ENCODE data around the gene KCTD14. TPM values are rescaled to one million over a fixed set of nuclear protein-coding genes. Genes with fewer than 3 reads are reported as not detected.

Gene KCTD14
- total RNA-seq, 2 experiments from 2014 or later: not detected

DNA sequence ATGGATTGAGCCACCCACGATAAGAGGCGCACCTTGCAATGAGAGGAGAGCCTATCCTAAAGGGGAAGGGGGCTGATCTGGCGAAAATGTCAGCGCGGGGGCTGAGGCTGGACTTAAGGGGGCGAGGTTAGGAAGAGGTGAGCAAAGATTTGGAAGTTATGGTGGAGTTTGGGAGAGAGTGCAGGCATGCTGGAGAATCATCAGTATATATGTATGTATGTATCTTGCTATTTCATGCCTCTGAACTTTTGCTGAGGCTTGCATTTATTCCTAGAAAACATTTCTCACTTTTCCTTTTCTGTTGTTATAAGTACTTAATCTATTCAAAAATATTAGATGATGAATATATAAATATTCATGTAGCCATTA is 23.4 kb upstream of the KCTD14 start:
- Histone ChIP-seq H3K9me2 (ENCODE audit: insufficient read depth, low read length) (no peaks in the 10 kb centered on the region), H3K27ac (ENCODE audit: low read depth, low read length, poor library complexity, severe bottlenecking) (no peak overlapping the region), H3K4me2 (ENCODE audit: low read length) (peak overlapping the region; percentile 11; the same call in 1 of the 2 replicates), H3K36me3 (ENCODE audit: insufficient read depth, low read length) (no peaks in the 10 kb centered on the region), H3K4me1 (ENCODE audit: insufficient read depth, low read length, poor library complexity, severe bottlenecking) (peaks cover 3% of the 10 kb centered on the region), H3K79me2 (ENCODE audit: insufficient read depth, low read depth, low read length) (no peaks in the 10 kb centered on the region), H2AFZ (ENCODE audit: low read length) (peak overlapping the region; percentile 96; the same call in 1 of the 2 replicates), H3K4me3 (ENCODE audit: low read depth, low read length, poor library complexity, severe bottlenecking) (no peak overlapping the region), H3K9me3 (ENCODE audit: low read length) (no peaks in the 10 kb centered on the region), H4K20me1 (ENCODE audit: insufficient read depth, low read length) (no peaks in the 10 kb centered on the region)
- no TSS peak for BruUV-seq (replicated peaks)
- intact Hi-C loops (cut with micrococcal nuclease; ENCODE audit: unreplicated experiment): loop anchor here (5.0 kb wide), 2 partner anchors 44 to 269 kb away; no protein-coding TSS in a partner anchor
- ChIA-PET CTCF (ENCODE audit: unreplicated experiment) (no interaction called here), POLR2A (no interaction called here)
- no peak for TF ChIP-seq EZH2phosphoT487 (IDR thresholded peaks at IDR 0.05; ENCODE audit: borderline replicate concordance, low read depth, low read length)
- TF ChIP-seq, protein P1, sequence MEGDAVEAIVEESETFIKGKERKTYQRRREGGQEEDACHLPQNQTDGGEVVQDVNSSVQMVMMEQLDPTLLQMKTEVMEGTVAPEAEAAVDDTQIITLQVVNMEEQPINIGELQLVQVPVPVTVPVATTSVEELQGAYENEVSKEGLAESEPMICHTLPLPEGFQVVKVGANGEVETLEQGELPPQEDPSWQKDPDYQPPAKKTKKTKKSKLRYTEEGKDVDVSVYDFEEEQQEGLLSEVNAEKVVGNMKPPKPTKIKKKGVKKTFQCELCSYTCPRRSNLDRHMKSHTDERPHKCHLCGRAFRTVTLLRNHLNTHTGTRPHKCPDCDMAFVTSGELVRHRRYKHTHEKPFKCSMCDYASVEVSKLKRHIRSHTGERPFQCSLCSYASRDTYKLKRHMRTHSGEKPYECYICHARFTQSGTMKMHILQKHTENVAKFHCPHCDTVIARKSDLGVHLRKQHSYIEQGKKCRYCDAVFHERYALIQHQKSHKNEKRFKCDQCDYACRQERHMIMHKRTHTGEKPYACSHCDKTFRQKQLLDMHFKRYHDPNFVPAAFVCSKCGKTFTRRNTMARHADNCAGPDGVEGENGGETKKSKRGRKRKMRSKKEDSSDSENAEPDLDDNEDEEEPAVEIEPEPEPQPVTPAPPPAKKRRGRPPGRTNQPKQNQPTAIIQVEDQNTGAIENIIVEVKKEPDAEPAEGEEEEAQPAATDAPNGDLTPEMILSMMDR (conservative IDR thresholded peaks at IDR 0.05; ENCODE audit: low read length): peak; percentile 63
- no peak for DNase-seq (ENCODE audit: low spot score)

DNA sequence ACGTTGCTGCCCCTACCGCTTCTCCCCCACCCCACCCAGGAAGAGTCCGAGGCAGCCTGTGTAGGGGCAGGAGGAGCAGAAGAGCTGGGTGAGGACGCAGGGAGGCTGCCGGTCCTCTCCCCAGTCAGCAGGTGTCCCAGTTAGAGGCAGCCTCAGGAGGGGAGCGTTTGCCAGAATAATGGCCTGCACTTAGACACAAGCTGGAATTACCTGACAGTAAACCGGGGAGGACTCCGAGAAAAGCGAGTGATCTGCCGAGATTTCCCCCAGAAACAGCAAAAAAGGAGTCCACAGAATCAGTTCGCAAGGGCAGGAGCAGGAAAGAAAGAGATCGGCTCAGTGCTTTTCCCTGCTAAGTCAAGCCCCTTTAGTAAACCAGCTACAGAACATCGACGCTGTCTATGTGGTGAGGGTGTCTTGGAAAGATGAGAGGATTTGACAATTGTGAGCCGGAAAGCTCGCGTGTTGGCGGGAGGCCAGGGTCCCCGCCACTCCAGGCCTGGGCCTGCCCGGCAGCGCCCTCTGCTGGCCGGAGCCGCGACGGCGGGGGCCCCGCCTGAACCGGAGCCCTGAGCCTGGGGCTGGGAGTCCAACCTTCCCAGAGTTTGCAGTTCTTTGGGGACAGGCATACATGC is 22.9 kb upstream of the KCTD14 start:
- no peak overlapping the region for H3K27ac ChIP-seq (ENCODE audit: low read depth, low read length, poor library complexity, severe bottlenecking)
- H3K4me3 ChIP-seq (ENCODE audit: low read depth, low read length, poor library complexity, severe bottlenecking): no peak overlapping the region
- CTCF ChIA-PET (ENCODE audit: unreplicated experiment): interaction anchor here (1.4 to 1.5 kb wide), 2 partner anchors 46 to 51 kb away, joined by 4 read pairs; partner anchors contain the start of gene INTS4
- no peaks in the 10 kb centered on the region for H3K9me3 ChIP-seq (ENCODE audit: low read length)
- H3K36me3 ChIP-seq (ENCODE audit: insufficient read depth, low read length): no peaks in the 10 kb centered on the region
- no peaks in the 10 kb centered on the region for H4K20me1 ChIP-seq (ENCODE audit: insufficient read depth, low read length)
- no peaks in the 10 kb centered on the region for H3K9me2 ChIP-seq (ENCODE audit: insufficient read depth, low read length)
- TF ChIP-seq, protein P1 (conservative IDR thresholded peaks at IDR 0.05; ENCODE audit: low read length): peak; percentile 99
- TF ChIP-seq EZH2phosphoT487 (IDR thresholded peaks at IDR 0.05; ENCODE audit: borderline replicate concordance, low read depth, low read length): no peak
- peak; percentile 68 for DNase-seq (ENCODE audit: low spot score)
- no peaks in the 10 kb centered on the region for H3K79me2 ChIP-seq (ENCODE audit: insufficient read depth, low read depth, low read length)
- H3K4me1 ChIP-seq (ENCODE audit: insufficient read depth, low read length, poor library complexity, severe bottlenecking): peaks cover 3% of the 10 kb centered on the region
- intact Hi-C loops (cut with micrococcal nuclease; ENCODE audit: unreplicated experiment): loop anchor here (5.0 kb wide), 2 partner anchors 44 to 269 kb away; no protein-coding TSS in a partner anchor
- no TSS peak for BruUV-seq (replicated peaks)
- H2AFZ ChIP-seq (ENCODE audit: low read length): peak overlapping the region; percentile 96; the same call in 1 of the 2 replicates
- POLR2A ChIA-PET: interaction anchor here (0.7 kb wide), 1 partner anchor 15 kb away, joined by 3 read pairs; no protein-coding TSS in a partner anchor
- H3K4me2 ChIP-seq (ENCODE audit: low read length): peak overlapping the region; percentile 60

- no peaks in the 10 kb centered on the region for H3K36me3 ChIP-seq (ENCODE audit: insufficient read depth, low read length)
- H3K9me3 ChIP-seq (ENCODE audit: low read length): no peaks in the 10 kb centered on the region
- ChIA-PET POLR2A (no interaction called here), CTCF (ENCODE audit: unreplicated experiment) (interaction anchor here (1.4 to 1.5 kb wide), 2 partner anchors 45 to 50 kb away, joined by 4 read pairs; partner anchors contain the start of gene INTS4)
- no peak overlapping the region for H3K4me2 ChIP-seq (ENCODE audit: low read length)
- TF ChIP-seq EZH2phosphoT487 (IDR thresholded peaks at IDR 0.05; ENCODE audit: borderline replicate concordance, low read depth, low read length): no peak
- TF ChIP-seq, protein P1 (conservative IDR thresholded peaks at IDR 0.05; ENCODE audit: low read length): no peak
- intact Hi-C loops (cut with micrococcal nuclease; ENCODE audit: unreplicated experiment): loop anchor here (5.0 kb wide), 2 partner anchors 42 to 267 kb away; no protein-coding TSS in a partner anchor
- no peaks in the 10 kb centered on the region for H3K9me2 ChIP-seq (ENCODE audit: insufficient read depth, low read length)
- no peak for DNase-seq (ENCODE audit: low spot score)
- no peak overlapping the region for H3K4me3 ChIP-seq (ENCODE audit: low read depth, low read length, poor library complexity, severe bottlenecking)
- no TSS peak for BruUV-seq (replicated peaks)
- no peaks in the 10 kb centered on the region for H4K20me1 ChIP-seq (ENCODE audit: insufficient read depth, low read length)
- H2AFZ ChIP-seq (ENCODE audit: low read length): no peak overlapping the region
- H3K27ac ChIP-seq (ENCODE audit: low read depth, low read length, poor library complexity, severe bottlenecking): no peak overlapping the region
- H3K79me2 ChIP-seq (ENCODE audit: insufficient read depth, low read depth, low read length): no peaks in the 10 kb centered on the region
- peaks cover 3% of the 10 kb centered on the region for H3K4me1 ChIP-seq (ENCODE audit: insufficient read depth, low read length, poor library complexity, severe bottlenecking)
These were observed 21.6 kb upstream of the KCTD14 start for GRCh38 chr11:78044706-78045105.

Measured in OCI-LY7 (cell line).